Erythroblast (primary cell): Measurements from ENCODE around the gene CARD19.

Experiments
- GATA1 ChIP-seq: IDR thresholded peaks from 2 replicates; pipeline ENCODE4 v1.6.1; 2011; ENCODE audit warnings: low read depth, mild to moderate bottlenecking, control low read depth, low read length, moderate library complexity
- POLR2A ChIP-seq: IDR thresholded peaks from 2 replicates; pipeline ENCODE4 v1.6.1; 2011; ENCODE audit warnings: mild to moderate bottlenecking, low read length

DNA sequence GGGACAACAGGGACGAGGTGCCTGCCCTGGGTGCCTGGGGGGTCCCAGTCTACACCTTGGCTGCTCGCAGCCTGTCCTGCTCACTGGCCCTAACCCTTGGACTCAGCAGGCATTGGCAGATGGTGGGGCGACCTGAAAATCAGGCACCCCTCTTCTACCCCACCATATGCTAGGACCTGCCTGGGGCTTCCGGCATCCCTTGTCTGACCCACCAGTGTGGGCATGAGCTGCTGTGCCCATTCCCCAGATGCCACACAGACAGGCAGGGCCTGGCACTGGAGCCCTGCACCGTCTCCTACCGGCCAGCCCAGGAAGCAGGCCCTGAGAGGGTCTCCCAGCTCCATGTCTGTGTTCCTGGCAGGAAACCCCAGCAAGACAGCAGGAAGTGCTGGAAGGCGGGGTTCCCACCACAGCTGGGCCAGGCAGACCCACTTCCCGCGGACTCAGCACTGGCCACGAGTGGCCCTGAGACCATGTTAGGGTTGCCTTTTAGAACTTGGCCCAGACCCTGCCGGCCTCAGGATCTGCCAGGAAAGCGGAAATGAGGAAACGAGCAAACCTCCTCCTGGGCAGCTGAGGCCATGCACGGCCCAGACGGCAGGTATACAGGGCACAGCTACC lies 35.0 kb downstream of the CARD19 start:
- TF ChIP-seq POLR2A (no peak), GATA1 (no peak)
